HG02943 (cell line): ENCODE measurements around the gene FZD2.
"Not testable (repeated sequence)": the region's sequence is repeated elsewhere in the genome, so short reads cannot be mapped to it uniquely, and the experiment has no call there.

ENCODE experiments used
- ATAC-seq: cut with Tn5 transposase; IDR thresholded peaks from one replicate; pipeline ENCODE4 v1.9.1; 2021; ENCODE audit warnings: mild to moderate bottlenecking, low read depth, moderate library complexity; ENCODE audit not compliant: unreplicated experiment

Gene FZD2

DNA sequence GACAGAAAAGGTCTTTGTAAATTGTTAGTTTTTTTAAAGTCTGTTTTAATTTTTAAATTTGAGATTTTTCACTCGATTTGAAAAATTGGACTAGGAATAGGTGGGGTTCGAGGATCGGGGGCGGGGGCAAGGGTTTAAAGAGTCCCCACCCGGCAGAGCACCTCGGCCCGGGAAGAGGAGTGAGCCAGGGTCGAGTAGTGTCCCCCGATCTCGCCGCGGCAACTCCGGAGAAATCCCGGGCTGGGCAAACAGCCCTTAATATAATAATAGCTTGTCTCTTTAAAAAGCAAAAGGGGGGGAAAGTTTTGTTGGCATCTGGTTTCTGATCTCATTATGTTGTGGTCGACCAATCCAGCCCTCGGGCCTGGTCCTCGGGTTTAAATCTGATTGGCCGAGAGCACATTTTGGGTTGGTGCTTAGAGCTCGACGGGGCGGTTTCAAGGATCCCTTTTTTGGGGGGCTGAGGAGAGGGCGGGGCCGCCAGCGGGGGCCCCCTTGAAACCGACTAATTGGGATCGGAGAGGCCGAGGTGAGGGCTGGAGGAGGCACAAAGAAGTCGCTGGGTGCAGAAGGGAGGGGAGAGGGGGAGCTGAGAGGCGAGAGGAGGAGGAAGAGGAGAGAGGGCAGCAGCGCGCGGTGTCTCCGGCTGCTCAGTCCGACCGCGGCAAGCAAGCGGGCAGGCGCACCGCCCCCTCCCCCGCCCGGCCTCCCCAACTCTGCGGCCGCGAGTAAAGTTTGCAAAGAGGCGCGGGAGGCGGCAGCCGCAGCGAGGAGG, at the start of gene FZD2:
Gene FZD2, plus strand, starts transcription at position 653 of the 775 bp plus-strand sequence. CDS start 205 bp downstream, outside the sequence.
- ATAC-seq: no peak

GRCh38 chr17:44511241-44512134, 45.8 kb upstream of the FZD2 start:
- ATAC-seq: not testable (repeated sequence)

DNA sequence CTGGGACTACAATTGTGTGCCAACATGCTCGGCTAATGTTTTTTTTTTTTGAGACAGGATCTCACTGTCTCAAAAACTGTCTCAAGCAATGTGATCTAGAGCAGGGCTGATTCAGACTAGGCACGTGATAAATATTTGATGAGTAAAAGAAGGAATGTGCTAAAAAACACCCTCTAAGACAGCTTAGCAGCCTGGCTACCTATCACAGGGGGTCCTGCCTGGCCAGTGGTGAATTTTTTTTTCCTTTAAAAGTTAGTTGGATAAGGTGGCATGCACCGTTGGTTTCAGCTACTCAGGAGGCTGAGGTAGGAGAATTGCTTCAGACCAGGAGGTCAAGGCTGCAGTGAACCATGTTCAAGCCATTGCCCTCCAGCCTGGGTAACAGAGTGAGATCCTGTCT, 39.3 kb upstream of the FZD2 start:
- ATAC-seq: no peak

DNA sequence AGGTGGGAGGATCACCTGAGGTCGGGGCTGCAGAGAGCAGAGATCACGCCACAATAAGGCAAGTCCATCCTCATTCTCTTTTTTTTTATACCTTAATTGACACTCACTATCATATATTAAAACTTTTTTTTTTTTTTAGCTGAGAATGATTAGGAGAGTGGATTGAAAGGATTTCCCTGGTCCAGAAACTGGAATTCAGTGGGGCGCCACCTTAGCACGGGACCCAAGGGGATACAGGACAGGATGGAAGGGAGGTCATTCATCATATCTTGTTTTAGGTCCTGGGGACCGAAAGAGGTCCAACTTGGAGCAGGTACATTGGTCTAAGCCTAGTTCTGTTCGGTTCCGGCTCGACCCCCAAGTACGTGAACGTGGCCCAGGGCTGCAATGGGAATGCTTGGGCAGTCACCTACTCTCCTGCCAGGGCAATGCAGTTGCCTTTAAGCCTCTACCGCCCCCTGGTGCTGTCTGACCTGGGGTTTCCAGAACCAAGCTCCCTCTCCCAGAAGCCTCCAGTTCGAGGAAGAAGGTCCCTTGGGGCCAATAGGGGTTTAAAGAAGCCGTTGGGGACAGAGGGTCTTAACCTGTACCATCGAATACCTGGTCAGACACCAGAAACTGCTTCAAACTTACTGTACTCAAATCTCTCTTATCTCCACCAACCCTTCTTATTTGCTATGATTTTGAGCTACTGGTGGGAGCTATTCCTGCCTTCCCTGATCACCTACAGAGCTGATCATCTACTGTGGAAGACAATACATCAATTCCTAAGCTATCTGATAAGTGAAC, 34.2 kb upstream of the FZD2 start:
- ATAC-seq: no peak

- ATAC-seq: no peak
These were observed 33.7 kb upstream of the FZD2 start for GRCh38 chr17:44523672-44523972.

- no peak for ATAC-seq
These were observed 30.2 kb upstream of the FZD2 start for GRCh38 chr17:44527102-44527501.

DNA sequence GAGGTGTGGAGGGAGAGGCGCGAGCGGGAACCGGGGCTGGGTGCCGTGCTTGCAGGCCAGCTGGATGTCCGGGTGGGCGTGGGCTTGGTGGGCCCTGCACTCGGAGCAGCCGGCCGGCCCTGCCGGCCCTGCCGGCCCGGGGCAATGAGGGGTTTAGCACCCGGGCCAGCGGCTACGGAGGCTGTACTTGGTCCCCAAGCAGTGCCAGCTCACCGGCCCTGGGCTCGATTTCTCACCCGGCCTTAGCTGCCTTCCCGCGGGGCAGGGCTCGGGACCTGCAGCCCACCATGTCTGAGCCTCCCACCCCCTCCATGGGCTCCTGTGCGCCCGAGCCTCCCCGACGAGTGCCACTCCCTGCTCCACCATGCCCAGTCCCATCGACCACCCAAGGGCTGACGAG, 29.3 kb upstream of the FZD2 start:
- ATAC-seq: no peak

GRCh38 chr17:44529864-44530263, 27.4 kb upstream of the FZD2 start:
- ATAC-seq: no peak

- ATAC-seq: no peak
These were observed 26.3 kb upstream of the FZD2 start for GRCh38 chr17:44530896-44531418.

GRCh38 chr17:44533533-44534246, 23.6 kb upstream of the FZD2 start:
- no peak for ATAC-seq

GRCh38 chr17:44536090-44536953, 21.0 kb upstream of the FZD2 start:
- no peak for ATAC-seq

- ATAC-seq: not testable (repeated sequence)
These were observed 19.4 kb upstream of the FZD2 start for GRCh38 chr17:44537922-44538321.

DNA sequence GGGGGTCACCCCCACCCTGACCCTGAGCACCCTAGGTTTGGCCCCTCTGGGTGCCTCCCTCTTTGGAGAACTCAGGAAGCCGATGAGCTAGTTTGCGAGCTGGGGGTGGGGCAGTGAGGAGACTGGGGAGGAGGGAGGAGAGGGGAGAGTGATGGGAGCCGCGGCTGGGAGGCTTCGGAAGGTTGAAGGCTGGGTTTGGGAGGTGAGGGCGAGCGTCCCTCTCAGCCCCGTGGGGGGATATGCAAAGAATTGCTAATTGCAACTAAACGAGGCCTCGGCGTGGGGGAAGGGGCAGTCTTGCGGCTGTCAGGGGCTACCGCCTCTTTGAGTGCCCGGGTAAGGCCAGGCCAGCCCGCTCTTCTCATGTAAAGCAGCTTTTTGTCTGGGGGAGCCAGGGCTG, 17.6 kb upstream of the FZD2 start:
- no peak for ATAC-seq

DNA sequence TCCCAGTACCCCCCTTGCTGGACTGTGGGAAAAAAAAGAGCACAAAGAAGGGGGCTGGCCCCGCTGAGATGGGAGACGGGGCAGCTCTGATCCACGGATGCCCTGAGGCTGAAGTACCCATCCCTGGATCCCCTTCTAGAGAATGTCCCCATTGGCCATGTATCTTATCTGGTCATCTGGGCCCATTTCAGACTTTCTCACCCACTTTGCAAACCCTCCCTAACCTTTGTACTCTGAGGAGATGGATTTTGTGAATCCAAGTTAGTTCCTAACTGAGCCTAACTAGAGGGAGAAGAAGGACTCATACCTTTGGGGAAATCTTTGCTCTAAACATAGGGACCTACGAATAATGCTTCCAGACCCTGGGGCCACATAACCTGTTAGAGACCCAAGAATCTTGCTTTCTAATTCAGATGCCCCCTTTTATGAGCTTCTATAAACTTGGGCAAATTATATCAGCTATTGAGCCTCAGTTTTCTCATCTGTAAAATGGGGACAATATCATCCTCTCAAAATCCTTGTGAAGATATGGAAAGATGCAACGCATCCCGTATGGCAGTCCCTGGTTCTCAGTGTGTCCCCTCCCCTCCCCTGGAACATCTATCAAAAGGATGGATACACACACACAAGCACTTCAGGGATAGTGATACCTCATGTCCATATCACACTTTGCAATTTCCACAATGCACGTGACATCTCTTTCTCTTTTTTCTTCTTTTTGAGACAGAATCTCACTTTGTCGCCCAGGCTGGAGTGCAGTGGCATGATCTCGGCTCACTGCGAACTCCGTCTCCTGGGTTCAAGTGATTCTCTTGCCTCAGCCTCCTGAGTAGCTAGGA, 16.8 kb upstream of the FZD2 start:
- ATAC-seq: no peak

DNA sequence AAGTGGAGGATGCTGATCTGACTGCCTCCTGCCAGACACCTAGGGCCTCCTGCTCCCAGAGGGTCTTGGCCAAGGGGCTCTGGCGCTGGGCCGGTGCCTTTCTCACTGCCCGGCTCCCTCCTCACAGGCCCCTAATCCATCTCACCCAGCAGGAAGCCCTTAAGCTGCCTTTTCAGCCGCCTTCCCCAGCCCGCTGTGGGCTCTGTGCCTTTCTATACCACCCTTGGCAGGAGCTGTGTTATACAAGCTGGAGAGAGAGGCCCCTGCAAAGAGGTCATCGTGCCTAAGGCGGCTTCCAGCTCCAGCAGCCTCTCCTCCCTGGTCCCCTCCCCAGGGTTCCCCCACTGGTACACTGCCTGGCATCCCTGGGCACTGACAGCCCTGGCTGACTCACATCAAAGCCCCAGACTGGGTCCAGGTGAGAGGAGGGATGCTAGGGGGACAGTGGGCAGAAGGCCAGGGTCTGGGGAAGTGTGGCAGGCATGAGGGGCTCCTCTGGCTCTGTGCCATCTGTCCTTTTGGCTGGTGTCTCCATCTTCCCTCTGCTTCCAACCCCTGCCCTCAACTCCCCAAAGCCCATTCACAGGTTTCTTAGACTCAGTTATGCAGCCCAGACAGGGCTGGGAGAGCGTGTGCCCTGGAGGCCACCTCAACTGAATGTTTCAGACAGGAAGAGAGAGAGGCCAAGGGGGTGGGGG, 15.3 kb upstream of the FZD2 start:
- ATAC-seq: no peak

DNA sequence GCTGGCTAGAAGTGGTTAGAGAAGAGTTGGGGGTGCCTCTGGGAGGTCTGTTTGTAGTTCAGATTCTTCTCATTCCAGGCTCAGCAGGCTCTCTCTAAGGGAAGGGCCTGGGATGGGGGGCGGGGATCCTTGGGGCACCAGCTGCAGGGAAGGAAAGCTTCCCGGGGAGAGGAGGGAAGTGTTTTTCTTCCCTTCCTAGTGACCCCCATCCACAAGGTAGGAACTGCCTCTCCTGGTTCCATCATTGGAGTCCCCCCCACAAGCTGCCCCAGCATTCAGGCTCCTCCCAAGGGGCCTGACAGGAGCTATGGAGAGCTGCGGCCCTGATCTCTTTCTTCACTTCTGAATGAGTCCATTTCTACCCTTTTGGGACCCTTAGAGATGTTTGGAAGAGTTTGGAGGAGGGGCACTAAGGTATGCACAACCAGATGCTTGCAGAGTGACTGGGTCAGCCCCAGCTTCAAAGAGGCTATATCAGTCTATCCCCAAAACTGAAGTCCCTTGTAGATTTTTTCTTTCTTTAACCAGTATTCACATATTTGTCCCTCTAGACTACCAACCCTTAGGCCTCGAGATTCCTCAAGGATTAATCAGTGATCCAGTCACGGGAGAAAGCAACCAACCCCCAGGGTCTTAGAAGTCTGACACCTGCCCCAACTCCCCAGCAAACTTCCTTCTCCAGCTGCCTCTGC, 13.9 kb upstream of the FZD2 start:
- ATAC-seq: no peak

DNA sequence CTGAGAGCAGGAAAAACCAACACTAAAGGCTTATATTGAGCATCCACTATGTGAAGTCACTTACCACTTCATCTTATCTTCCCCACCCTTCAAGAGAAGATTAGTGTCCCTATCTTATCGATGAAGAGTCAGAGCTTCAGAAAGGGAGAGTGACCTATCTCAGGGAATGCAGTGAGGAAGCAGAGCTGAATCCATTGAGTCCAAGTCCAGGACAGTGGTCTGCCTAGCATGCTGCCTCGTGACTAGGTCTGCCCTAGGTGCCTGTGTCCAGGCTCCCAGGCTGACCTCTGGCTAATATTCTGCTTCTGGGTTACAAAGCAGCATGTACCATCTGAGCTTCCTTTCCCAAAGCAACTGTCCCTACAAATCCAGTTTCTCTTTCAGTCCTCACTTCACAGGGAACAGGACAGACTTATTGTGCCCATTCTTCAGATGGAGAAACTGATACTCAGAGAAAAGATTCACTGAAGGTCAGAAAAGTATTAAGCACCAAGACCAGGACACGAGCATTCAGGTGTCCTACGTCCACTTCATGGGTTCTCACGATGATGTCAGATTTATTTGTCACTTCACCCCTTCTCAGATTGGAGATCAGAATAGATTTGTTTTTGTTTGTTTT, 13.3 kb upstream of the FZD2 start:
- no peak for ATAC-seq
